H1 (cell line): Measurements from ENCODE around the gene MCM3. TPM values are rescaled to one million over a fixed set of nuclear protein-coding genes. Genes with fewer than 3 reads are reported as not detected.

ENCODE experiments used
- ASH2L ChIP-seq: fragments of 200-600, 300-600 bp; sonication (generic); IDR thresholded peaks from one replicate; pipeline ENCODE4 v1.7.1; 2017; ENCODE audit warnings: low read length
- BACH1 ChIP-seq: IDR thresholded peaks from 2 replicates; pipeline ENCODE4 v1.6.1; 2012; ENCODE audit warnings: low read length, improper control_type of control experiment
- BCL11A ChIP-seq, 2 experiments: IDR thresholded peaks; one replicate each; pipeline ENCODE4 v1.6.1; 2011; ENCODE audit warnings: low read depth in 2 of 2, low read length in 2 of 2, mild to moderate bottlenecking in 2 of 2
- CHD2 ChIP-seq: IDR thresholded peaks from 2 replicates; pipeline ENCODE4 v1.6.1; 2012; ENCODE audit warnings: low read length, improper control_type of control experiment
- HDAC6 ChIP-seq: IDR thresholded peaks from one replicate; pipeline ENCODE4 v1.7.1; 2012; ENCODE audit warnings: low read depth, mild to moderate bottlenecking, inconsistent platforms, low read length, moderate library complexity
- NRF1 ChIP-seq: IDR thresholded peaks from 2 replicates; pipeline ENCODE4 v1.6.1; 2011; ENCODE audit warnings: mild to moderate bottlenecking, low read depth, low read length, improper control_type of control experiment
- RBBP5 ChIP-seq: IDR thresholded peaks from 2 replicates; pipeline ENCODE4 v1.7.1; 2012; ENCODE audit warnings: low read depth, mild to moderate bottlenecking, inconsistent platforms, low read length, moderate library complexity, borderline replicate concordance
- TEAD4 ChIP-seq: IDR thresholded peaks from 2 replicates; pipeline ENCODE4 v1.6.1; 2012; ENCODE audit warnings: low read depth, low read length, inconsistent platforms, mixed read lengths
- polyA plus RNA-seq, 7 experiments: library from polyadenylated mRNA; depleted of rRNA in 3 of 7; stranded (reverse) in 5 of 7; unstranded in 2 of 7; fragments of >200 nt in 5 of 7; fragments of 200-250 nt in 2 of 7; gene quantifications; 1 replicate in 5 of 7; 2 replicates in 1 of 7; 4 replicates in 1 of 7; pipeline versions ENCODE4 v1.2.1 to v1.2.3, GENCODE V29; 2011 to 2013; ENCODE audit warnings: missing spikeins in 2 of 7, mixed read lengths in 2 of 7
- total RNA-seq: library from RNA; stranded (reverse); fragmentation: NEBNext Ultra II Directional; extraction: Animal tissue kit (Norgen Biotek cat#: 25700); gene quantifications from 2 replicates; pipeline ENCODE4 v1.2.1, GENCODE V29; 2021
- TF ChIP-seq, protein P1 (sequence below): IDR thresholded peaks from 2 replicates; pipeline ENCODE4 v1.6.1; 2012; ENCODE audit warnings: inconsistent platforms

MCM3 gene
- total and polyA plus RNA-seq, 2 of the 8 experiments (the other 6 are each of a cell fraction or from before 2014, with no cell fraction given): 275 to 293 TPM

DNA sequence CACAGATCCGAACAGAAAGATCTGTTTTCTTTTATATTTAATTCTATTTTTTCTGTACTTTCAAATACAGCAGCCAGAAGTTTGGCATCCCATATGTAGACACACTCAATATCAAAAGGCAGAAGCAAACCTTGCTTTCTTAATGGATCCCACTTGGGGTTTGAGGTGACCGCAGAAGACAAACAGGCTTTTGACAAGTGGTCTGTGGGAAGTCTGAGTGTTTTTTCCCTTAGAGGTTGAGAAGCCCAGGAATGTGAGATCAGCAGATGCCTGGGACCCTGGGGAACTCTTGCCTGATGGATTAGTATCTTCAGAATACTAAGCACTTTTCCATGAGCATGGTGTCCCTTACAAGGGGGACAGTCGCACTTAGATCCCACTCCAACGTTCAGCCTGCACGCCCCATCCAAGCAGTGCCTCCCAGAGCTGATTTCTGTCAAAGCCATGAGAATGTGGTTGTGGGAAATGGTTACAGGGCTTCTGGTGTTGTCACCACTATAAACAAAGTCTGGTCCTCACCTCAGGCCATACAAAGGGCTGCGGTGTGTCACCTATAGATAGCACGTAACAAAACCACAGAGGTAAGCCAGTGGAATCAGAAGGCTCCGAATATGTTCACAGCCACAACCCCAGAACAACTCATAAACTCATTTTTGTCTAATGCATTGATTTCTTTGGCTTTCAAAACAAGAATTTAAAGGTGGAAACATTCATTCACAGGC is 53.0 kb downstream of the MCM3 start (continued):
- TF ChIP-seq RBBP5 (no peak), BCL11A (IDR thresholded peaks at IDR 0.05; ENCODE audit: low read depth in 2 of 2, low read length in 2 of 2) (no peak), ASH2L (no peak), BACH1 (no peak), TEAD4 (no peak), HDAC6 (no peak), NRF1 (no peak), CHD2 (no peak)
- TF ChIP-seq, protein P1, sequence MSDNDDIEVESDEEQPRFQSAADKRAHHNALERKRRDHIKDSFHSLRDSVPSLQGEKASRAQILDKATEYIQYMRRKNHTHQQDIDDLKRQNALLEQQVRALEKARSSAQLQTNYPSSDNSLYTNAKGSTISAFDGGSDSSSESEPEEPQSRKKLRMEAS: no peak
